A549 (cell line): ENCODE data around the gene TP53INP2. TPM values are rescaled to one million over a fixed set of nuclear protein-coding genes. Genes with fewer than 3 reads are reported as not detected.

Experiments used
- ATAC-seq, 2 experiments: fragments of 200-7000 bp in 1 of 2; fragments of >200 bp in 1 of 2; cut with Nextera tagmentation in 1 of 2; cut with Tn5 transposase in 1 of 2; 3 replicates each; pipeline versions ENCODE4 v1.8.0 to v1.9.1; 2018 to 2020; ENCODE audit warnings: mild to moderate bottlenecking in 1 of 2, moderate library complexity in 1 of 2
- CTCF ChIA-PET: fragments of 300-600 bp; sonication (Branson Sonifier 250); formaldehyde crosslinking; extraction: SDS; loops from one replicate; lab custom pipeline; 2021; ENCODE audit warnings: antibody characterized with exemption, inconsistent platforms; lab: Yijun Ruan, JAX
- POLR2A ChIA-PET: fragments of 350-600 bp; formaldehyde crosslinking; extraction: SDS; loops from one replicate; lab custom pipeline; 2021; ENCODE audit warnings: antibody characterized with exemption, inconsistent platforms; lab: Yijun Ruan, JAX
- DNase-seq, 2 experiments: peaks; one replicate each; pipeline versions ENCODE4 v3.0.0 to v3.0.0-alpha.2; 2011 to 2016; ENCODE audit warnings: low read depth in 1 of 2, low spot score in 1 of 2
- FAIRE-seq: peaks from 2 replicates; lab custom pipeline; 2011; peaks lifted over from hg19 to GRCh38; lab: Jason Lieb, UNC
- H3K27ac ChIP-seq, 2 experiments: fragments of >200 bp; sonication (Bioruptor Twin); formaldehyde crosslinking; 3 replicates each; pipeline ENCODE4 v1.5.1; 2016 to 2017
- H3K4me1 ChIP-seq: fragments of >200 bp; sonication (Bioruptor Twin); formaldehyde crosslinking; 3 replicates; pipeline ENCODE4 v1.6.1; 2016
- H3K4me2 ChIP-seq: fragments of >200 bp; sonication (Bioruptor Twin); formaldehyde crosslinking; 3 replicates; pipeline ENCODE4 v1.6.1; 2016
- H3K4me3 ChIP-seq: fragments of >200 bp; sonication (Bioruptor Twin); formaldehyde crosslinking; 3 replicates; pipeline ENCODE4 v1.5.1; 2016
- H3K9me3 ChIP-seq: fragments of >200 bp; sonication (Bioruptor Twin); formaldehyde crosslinking; 3 replicates; pipeline ENCODE4 v1.6.1; 2016
- CBX8 ChIP-seq: fragments of 200-600 bp; sonication (generic); IDR thresholded peaks from 2 replicates; pipeline ENCODE4 v1.6.1; 2016
- CHD4 ChIP-seq: fragments of 200-600 bp; sonication (generic); IDR thresholded peaks from 2 replicates; pipeline ENCODE4 v1.6.1; 2016; ENCODE audit warnings: antibody characterized with exemption, mild to moderate bottlenecking, borderline replicate concordance
- HOXA7 ChIP-seq: fragments of 250-450 bp; sonication (Bioruptor Pico); IDR thresholded peaks from 2 replicates; pipeline ENCODE4 v1.5.0; 2020; ENCODE audit warnings: mild to moderate bottlenecking, moderate library complexity
- JUN ChIP-seq, 2 experiments: fragments of >200 bp; sonication (Bioruptor Twin); formaldehyde crosslinking; IDR thresholded peaks; 2 replicates in 1 of 2; 3 replicates in 1 of 2; pipeline ENCODE4 v1.6.1; 2016 to 2017
- JUNB ChIP-seq: fragments of >200 bp; sonication (Bioruptor Twin); formaldehyde crosslinking; IDR thresholded peaks from 2 replicates; pipeline ENCODE4 v1.6.1; 2016
- KDM1A ChIP-seq: fragments of 200-600 bp; sonication (generic); IDR thresholded peaks from 2 replicates; pipeline ENCODE4 v1.6.1; 2016; ENCODE audit warnings: low read depth, mild to moderate bottlenecking
- KDM5A ChIP-seq: fragments of 200-600 bp; sonication (generic); IDR thresholded peaks from 2 replicates; pipeline ENCODE4 v1.6.1; 2016; ENCODE audit warnings: antibody characterized with exemption, mild to moderate bottlenecking
- NFE2L2 ChIP-seq: fragments of 150-350 bp; conservative IDR thresholded peaks from 2 replicates; pipeline ENCODE4 v1.6.1; 2014; ENCODE audit warnings: low read length
- NPAS2 ChIP-seq: fragments of 250-450 bp; sonication (Bioruptor Pico); IDR thresholded peaks from 2 replicates; pipeline ENCODE4 v1.8.0; 2022; ENCODE audit warnings: mild to moderate bottlenecking, moderate library complexity, borderline replicate concordance
- POLR2A ChIP-seq: IDR thresholded peaks from 2 replicates; pipeline ENCODE4 v1.6.1; 2012; ENCODE audit warnings: mild to moderate bottlenecking, low read length
- RAD21 ChIP-seq, 2 experiments: fragments of >200 bp in 1 of 2; sonication (Bioruptor Twin) in 1 of 2; formaldehyde crosslinking in 1 of 2; IDR thresholded peaks in 1 of 2; conservative IDR thresholded peaks in 1 of 2; 2 replicates in 1 of 2; 3 replicates in 1 of 2; pipeline ENCODE4 v1.6.1; 2012 to 2018; ENCODE audit warnings: inconsistent platforms in 1 of 2
- RCOR1 ChIP-seq: fragments of 150-350 bp; IDR thresholded peaks from 2 replicates; pipeline ENCODE4 v1.6.1; 2014; ENCODE audit warnings: antibody characterized with exemption, low read length, low read depth
- RNF2 ChIP-seq: fragments of 200-600 bp; sonication (generic); IDR thresholded peaks from 2 replicates; pipeline ENCODE4 v1.6.1; 2016; ENCODE audit warnings: low read depth, mild to moderate bottlenecking, antibody characterized with exemption, moderate library complexity, borderline replicate concordance
- SMC3 ChIP-seq: fragments of >200 bp; sonication (Bioruptor Twin); formaldehyde crosslinking; IDR thresholded peaks from 3 replicates; pipeline ENCODE4 v1.6.1; 2018; ENCODE audit warnings: inconsistent platforms
- TFCP2L1 ChIP-seq: fragments of 250-450 bp; sonication (Bioruptor Pico); IDR thresholded peaks from 2 replicates; pipeline ENCODE4 v1.5.0; 2021; ENCODE audit warnings: mild to moderate bottlenecking
- ZC3H11A ChIP-seq: fragments of 450-650 bp; IDR thresholded peaks from 2 replicates; pipeline ENCODE4 v1.6.1; 2014; ENCODE audit warnings: antibody characterized with exemption, mild to moderate bottlenecking
- ZNF302 ChIP-seq: fragments of 250-450 bp; sonication (Bioruptor Pico); IDR thresholded peaks from 2 replicates; pipeline ENCODE4 v1.9.0; 2021; ENCODE audit warnings: inconsistent platforms, mild to moderate bottlenecking, moderate library complexity
- WGBS: methylation state at CpG from one replicate; pipeline ENCODE4 v1.1.6; 2017; ENCODE audit errors: missing lambda C conversion rate; 5-methylcytosine and 5-hydroxymethylcytosine counted together
- polyA plus RNA-seq, 4 experiments: library from polyadenylated mRNA; depleted of rRNA in 3 of 4; stranded (reverse); fragments of >200 nt; fragmentation: RNase III in 1 of 4; extraction: RNeasy Plus Mini Kit Qiagen cat#74134 plus additional on column Dnase treatment in 1 of 4; gene quantifications; 2 replicates in 3 of 4; 3 replicates in 1 of 4; pipeline ENCODE4 v1.2.3, GENCODE V29; 2011 to 2017
- TF ChIP-seq, protein P1 (sequence below): fragments of 450-650 bp; IDR thresholded peaks from 2 replicates; pipeline ENCODE4 v1.6.1; 2014; ENCODE audit warnings: antibody characterized with exemption
- TF ChIP-seq, protein P2 (sequence below): fragments of 200-600 bp; sonication (generic); IDR thresholded peaks from 2 replicates; pipeline ENCODE4 v1.6.1; 2016; ENCODE audit warnings: antibody characterized with exemption, mild to moderate bottlenecking, moderate library complexity
- TF ChIP-seq, protein P3 (sequence below): fragments of >200 bp; sonication (Bioruptor Twin); formaldehyde crosslinking; IDR thresholded peaks from 3 replicates; pipeline ENCODE4 v1.5.1; 2016

The TP53INP2 gene
- polyA plus RNA-seq, 2 of the 4 experiments (the other 2 are of a cell fraction): 2.2 to 4.5 TPM

DNA sequence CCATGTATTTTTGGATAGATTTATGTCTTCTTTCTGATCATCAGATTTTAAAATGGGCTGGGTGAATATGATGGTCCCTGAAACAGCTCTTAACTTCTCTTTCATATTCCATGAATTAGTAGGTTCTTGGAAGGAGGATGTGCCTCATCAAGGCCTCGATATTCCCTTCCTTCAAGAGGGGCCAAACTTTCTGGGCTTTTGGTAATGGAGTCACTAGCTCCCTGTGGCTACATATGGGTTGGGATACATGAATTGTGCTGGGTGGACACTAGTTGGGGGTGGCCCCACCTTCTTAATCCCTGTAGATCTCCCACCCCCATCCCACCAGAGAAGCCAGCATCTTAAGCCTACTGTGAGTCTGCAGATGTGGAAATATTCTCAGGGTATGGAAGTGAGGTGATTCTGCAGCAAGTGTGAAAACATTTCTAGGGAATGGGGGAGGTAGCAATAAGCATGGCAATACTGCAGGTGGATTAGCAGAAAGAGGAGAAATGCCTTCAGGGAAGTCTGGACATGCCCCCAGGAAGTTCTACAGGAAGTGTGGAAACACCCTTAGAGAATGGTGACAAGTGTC lies 2.2 kb downstream of the TP53INP2 start:
- TF ChIP-seq CHD4 (no peak), JUNB (no peak), TFCP2L1 (CRISPR knock-in tag) (no peak), POLR2A (no peak), NPAS2 (no peak)
- H3K9me3 ChIP-seq: no peaks in the 10 kb centered on the region
- ChIA-PET POLR2A (interaction anchor here (1.5 kb wide), 1 partner anchor 127 kb away, joined by 3 read pairs; no protein-coding TSS in a partner anchor), CTCF (interaction anchor here (0.8 to 8.6 kb wide), 13 partner anchors 18 to 516 kb away, joined by 3 to 108 read pairs (median 4); partner anchors contain the start of gene PIGU)
- no peak overlapping the region for H3K27ac ChIP-seq
- H3K4me3 ChIP-seq: no peak overlapping the region
- DNase-seq: no peak
- H3K4me1 ChIP-seq: peaks cover 30% of the 10 kb centered on the region
- no peak for ATAC-seq
- WGBS: 93% methylated on average over 1 of the region's 1 CpG
- no peak overlapping the region; the same call in 2 of the 3 replicates for H3K4me2 ChIP-seq
- no peak for FAIRE-seq

DNA sequence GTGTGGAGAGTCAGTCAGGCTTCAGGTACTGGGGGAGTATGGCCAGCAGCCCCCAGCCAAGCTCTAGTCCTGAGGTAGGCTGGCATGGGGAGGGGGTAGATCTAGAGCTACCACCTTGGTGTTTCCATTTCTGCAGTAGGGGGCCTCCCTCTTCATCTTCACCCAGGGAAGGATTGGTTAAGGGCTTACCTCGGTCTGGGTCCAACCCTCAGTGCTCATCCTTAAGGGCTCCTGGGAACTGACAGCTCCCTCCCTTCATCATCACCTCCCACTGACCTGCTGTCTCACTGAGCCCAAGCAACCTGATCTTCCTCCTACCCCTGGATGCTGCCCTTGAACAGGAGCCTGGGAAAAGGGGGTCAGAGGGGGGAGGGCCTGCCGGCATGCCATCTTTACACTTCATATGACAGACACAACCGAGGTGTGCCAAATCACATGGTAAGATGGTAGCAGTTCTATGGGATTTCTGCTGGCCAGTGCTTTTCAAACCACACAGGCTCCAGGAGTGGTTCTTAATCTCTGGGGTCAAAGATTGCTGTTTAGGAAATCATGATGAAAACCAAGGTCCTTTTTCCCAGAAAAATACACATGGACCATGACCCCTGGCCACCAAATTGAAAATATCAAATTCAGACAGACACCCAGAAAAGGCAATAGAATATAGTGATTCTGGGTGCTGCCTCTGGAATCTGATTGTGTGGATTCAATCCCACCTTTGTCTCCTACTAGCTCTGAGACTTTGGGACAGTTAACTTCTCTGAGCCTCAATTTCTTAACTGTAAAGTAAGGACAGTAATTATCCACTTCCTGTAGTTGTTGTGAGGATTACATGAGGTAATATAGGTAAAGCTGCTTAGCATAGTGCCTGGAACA lies 3.0 kb downstream of the TP53INP2 start:
- TF ChIP-seq TFCP2L1 (CRISPR knock-in tag) (no peak), HOXA7 (CRISPR knock-in tag) (no peak), POLR2A (no peak), KDM1A (no peak), SMC3 (no peak), CBX8 (no peak), ZNF302 (no peak), JUN (IDR thresholded peaks at IDR 0.05) (no peak)
- TF ChIP-seq, protein P1, sequence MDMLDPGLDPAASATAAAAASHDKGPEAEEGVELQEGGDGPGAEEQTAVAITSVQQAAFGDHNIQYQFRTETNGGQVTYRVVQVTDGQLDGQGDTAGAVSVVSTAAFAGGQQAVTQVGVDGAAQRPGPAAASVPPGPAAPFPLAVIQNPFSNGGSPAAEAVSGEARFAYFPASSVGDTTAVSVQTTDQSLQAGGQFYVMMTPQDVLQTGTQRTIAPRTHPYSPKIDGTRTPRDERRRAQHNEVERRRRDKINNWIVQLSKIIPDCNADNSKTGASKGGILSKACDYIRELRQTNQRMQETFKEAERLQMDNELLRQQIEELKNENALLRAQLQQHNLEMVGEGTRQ: no peak
- CTCF ChIA-PET: interaction anchor here (0.6 to 8.6 kb wide), 26 partner anchors 18 to 594 kb away, joined by 3 to 108 read pairs (median 5); partner anchors contain the start of genes DYNLRB1, MAP1LC3A and PIGU
- Histone ChIP-seq H3K4me1 (peaks cover 24% of the 10 kb centered on the region), H3K27ac (no peak overlapping the region), H3K4me3 (no peak overlapping the region), H3K4me2 (no peak overlapping the region), H3K9me3 (no peaks in the 10 kb centered on the region)
- no peak for ATAC-seq
- 93% methylated on average over 3 of the region's 3 CpGs for WGBS
- DNase-seq: no peak
- FAIRE-seq: no peak
- POLR2A ChIA-PET: no interaction called here

DNA sequence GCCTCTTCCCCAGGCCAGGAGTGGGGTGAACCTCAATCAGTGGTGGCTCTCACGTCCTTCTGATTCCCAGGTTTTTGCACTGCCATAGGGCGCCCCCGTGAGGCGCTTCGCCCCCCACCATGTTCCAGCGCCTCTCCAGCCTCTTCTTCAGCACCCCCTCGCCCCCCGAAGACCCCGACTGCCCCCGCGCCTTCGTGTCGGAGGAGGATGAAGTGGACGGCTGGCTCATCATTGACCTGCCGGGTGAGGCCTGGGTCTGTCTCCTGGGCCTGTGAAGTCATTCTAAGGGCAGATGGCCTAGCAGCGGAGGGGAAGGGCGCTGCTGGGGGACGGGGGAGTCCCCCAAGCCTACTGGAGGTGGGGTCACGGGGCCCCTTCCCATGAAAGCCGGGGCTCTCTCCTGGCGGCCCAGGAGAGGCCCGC lies 4.5 kb downstream of the TP53INP2 start:
- ATAC-seq (peak; percentile 14 to 62; a peak in 4 of 6 replicates), FAIRE-seq (no peak), DNase-seq (peak; percentile 67 to 72)
- Histone ChIP-seq H3K4me1 (peaks cover 34% of the 10 kb centered on the region), H3K9me3 (no peaks in the 10 kb centered on the region), H3K4me2 (peak overlapping the region; percentile 88), H3K4me3 (peak overlapping the region; percentile 64), H3K27ac (peak overlapping the region; percentile 78 to 99; a peak in 5 of 6 replicates)
- 0% methylated on average over 4 of the region's 22 CpGs for WGBS
- ChIA-PET CTCF (interaction anchor here (0.8 to 8.6 kb wide), 30 partner anchors 9 to 523 kb away, joined by 3 to 108 read pairs (median 5); partner anchors contain the start of genes DYNLRB1, MAP1LC3A and PIGU), POLR2A (no interaction called here)
- TF ChIP-seq, protein P2, sequence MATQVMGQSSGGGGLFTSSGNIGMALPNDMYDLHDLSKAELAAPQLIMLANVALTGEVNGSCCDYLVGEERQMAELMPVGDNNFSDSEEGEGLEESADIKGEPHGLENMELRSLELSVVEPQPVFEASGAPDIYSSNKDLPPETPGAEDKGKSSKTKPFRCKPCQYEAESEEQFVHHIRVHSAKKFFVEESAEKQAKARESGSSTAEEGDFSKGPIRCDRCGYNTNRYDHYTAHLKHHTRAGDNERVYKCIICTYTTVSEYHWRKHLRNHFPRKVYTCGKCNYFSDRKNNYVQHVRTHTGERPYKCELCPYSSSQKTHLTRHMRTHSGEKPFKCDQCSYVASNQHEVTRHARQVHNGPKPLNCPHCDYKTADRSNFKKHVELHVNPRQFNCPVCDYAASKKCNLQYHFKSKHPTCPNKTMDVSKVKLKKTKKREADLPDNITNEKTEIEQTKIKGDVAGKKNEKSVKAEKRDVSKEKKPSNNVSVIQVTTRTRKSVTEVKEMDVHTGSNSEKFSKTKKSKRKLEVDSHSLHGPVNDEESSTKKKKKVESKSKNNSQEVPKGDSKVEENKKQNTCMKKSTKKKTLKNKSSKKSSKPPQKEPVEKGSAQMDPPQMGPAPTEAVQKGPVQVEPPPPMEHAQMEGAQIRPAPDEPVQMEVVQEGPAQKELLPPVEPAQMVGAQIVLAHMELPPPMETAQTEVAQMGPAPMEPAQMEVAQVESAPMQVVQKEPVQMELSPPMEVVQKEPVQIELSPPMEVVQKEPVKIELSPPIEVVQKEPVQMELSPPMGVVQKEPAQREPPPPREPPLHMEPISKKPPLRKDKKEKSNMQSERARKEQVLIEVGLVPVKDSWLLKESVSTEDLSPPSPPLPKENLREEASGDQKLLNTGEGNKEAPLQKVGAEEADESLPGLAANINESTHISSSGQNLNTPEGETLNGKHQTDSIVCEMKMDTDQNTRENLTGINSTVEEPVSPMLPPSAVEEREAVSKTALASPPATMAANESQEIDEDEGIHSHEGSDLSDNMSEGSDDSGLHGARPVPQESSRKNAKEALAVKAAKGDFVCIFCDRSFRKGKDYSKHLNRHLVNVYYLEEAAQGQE: no peak
- TF ChIP-seq ZC3H11A (no peak), NFE2L2 (no peak), SMC3 (peak; percentile 72), KDM5A (peak; percentile 80; the same call in 1 of the 2 replicates), RCOR1 (no peak), RNF2 (no peak), RAD21 (conservative IDR thresholded peaks at IDR 0.05 in 1 of 2, IDR thresholded peaks at IDR 0.05 in 1 of 2) (peak; percentile 80 to 90)
- TF ChIP-seq, protein P3, sequence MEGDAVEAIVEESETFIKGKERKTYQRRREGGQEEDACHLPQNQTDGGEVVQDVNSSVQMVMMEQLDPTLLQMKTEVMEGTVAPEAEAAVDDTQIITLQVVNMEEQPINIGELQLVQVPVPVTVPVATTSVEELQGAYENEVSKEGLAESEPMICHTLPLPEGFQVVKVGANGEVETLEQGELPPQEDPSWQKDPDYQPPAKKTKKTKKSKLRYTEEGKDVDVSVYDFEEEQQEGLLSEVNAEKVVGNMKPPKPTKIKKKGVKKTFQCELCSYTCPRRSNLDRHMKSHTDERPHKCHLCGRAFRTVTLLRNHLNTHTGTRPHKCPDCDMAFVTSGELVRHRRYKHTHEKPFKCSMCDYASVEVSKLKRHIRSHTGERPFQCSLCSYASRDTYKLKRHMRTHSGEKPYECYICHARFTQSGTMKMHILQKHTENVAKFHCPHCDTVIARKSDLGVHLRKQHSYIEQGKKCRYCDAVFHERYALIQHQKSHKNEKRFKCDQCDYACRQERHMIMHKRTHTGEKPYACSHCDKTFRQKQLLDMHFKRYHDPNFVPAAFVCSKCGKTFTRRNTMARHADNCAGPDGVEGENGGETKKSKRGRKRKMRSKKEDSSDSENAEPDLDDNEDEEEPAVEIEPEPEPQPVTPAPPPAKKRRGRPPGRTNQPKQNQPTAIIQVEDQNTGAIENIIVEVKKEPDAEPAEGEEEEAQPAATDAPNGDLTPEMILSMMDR: peak; percentile 77
